Thyroid gland (tissue), 4 donors: ENCODE data around the gene TRIM14. TPM values are rescaled to one million over a fixed set of nuclear protein-coding genes. Genes with fewer than 3 reads are reported as not detected.

Experiments used
- DNase-seq, 2 donors: peaks; one replicate each; pipeline ENCODE4 v3.0.0-alpha.2; 2019
- H3K27ac ChIP-seq, 3 donors: fragments of 200-600 bp; sonication (generic); 1 replicate in 2 of 3; 2 replicates in 1 of 3; pipeline ENCODE4 v1.5.1; 2016 to 2019; ENCODE audit warnings: mild to moderate bottlenecking in 1 of 3, moderate library complexity in 1 of 3
- H3K27me3 ChIP-seq: fragments of 200-600 bp; sonication (generic); one replicate; pipeline ENCODE4 v1.5.1; 2019
- H3K36me3 ChIP-seq, 2 donors: fragments of 200-600 bp; sonication (generic); one replicate each; pipeline ENCODE4 v1.5.1; 2016 to 2019
- H3K4me1 ChIP-seq, 2 donors: fragments of 200-600 bp; sonication (generic); one replicate each; pipeline ENCODE4 v1.5.1; 2017 to 2019
- H3K4me3 ChIP-seq, 3 donors: fragments of 200-600 bp; sonication (generic); replicated peaks in 1 of 3; 1 replicate in 2 of 3; 2 replicates in 1 of 3; pipeline ENCODE4 v1.5.1; 2016; ENCODE audit warnings: mild to moderate bottlenecking in 1 of 3
- H3K9me3 ChIP-seq: fragments of 200-600 bp; sonication (generic); one replicate; pipeline ENCODE4 v1.5.1; 2017
- POLR2A ChIP-seq, 2 donors: fragments of 450-650 bp; IDR thresholded peaks; one replicate each; pipeline ENCODE4 v1.6.1; 2017; ENCODE audit warnings: antibody characterized with exemption in 2 of 2, mild to moderate bottlenecking in 2 of 2, moderate library complexity in 1 of 2
- WGBS, 2 donors: methylation state at CpG; one replicate each; pipeline ENCODE4 v1.1.5; 2017; 5-methylcytosine and 5-hydroxymethylcytosine counted together
- intact Hi-C: fragments of 100-400 bp; cut with DNase I; formaldehyde crosslinking; loops from one replicate; pipeline ENCODE4 v1.15.1; 2023
- total RNA-seq, 4 donors: library from RNA; depleted of rRNA; stranded (reverse); fragments of >200 nt; gene quantifications; one replicate each; pipeline ENCODE4 v1.2.3, GENCODE V29; 2016
- TF ChIP-seq, protein P1 (sequence below), 6 experiments: fragments of 200-600 bp in 3 of 6; fragments of 450-650 bp in 3 of 6; sonication (generic) in 3 of 6; IDR thresholded peaks; one replicate each; pipeline ENCODE4 v1.5.1; 2016 to 2019; ENCODE audit warnings: antibody characterized with exemption in 6 of 6, mild to moderate bottlenecking in 2 of 6, inconsistent platforms in 1 of 6, moderate library complexity in 1 of 6

The TRIM14 gene
- total RNA-seq, 4 donors from 2014 or later: 3.9 to 8.1 (median 5.2) TPM

DNA sequence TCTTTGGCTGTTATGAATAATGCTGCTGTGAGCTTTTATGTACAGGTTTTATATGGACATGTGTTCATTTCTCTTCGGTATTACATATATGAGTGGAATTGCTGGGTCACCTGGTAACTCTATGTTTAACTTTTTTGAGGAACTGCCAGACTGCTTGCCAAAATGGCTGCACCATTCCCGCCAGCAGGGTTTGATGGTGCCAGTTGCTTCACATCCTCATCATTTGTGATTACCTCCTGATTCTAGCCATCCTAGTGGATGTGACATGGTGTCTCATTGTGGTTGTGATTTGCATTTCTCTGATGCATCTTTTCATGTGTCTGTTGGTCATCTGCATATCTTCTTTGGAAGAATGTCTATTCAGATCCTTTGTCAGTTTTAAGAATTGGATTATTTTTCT, 51.8 kb downstream of the TRIM14 start:
- intact Hi-C loops: no loop called here
- Histone ChIP-seq H3K9me3 (no peaks in the 10 kb centered on the region), H3K27ac (no peak overlapping the region), H3K4me3 (no peak overlapping the region), H3K36me3 (peaks cover 10 to 16% of the 10 kb centered on the region in 2 donors), H3K27me3 (no peaks in the 10 kb centered on the region), H3K4me1 (no peaks in the 10 kb centered on the region)
- no peak for TF ChIP-seq POLR2A (IDR thresholded peaks at IDR 0.05)
- TF ChIP-seq, protein P1, sequence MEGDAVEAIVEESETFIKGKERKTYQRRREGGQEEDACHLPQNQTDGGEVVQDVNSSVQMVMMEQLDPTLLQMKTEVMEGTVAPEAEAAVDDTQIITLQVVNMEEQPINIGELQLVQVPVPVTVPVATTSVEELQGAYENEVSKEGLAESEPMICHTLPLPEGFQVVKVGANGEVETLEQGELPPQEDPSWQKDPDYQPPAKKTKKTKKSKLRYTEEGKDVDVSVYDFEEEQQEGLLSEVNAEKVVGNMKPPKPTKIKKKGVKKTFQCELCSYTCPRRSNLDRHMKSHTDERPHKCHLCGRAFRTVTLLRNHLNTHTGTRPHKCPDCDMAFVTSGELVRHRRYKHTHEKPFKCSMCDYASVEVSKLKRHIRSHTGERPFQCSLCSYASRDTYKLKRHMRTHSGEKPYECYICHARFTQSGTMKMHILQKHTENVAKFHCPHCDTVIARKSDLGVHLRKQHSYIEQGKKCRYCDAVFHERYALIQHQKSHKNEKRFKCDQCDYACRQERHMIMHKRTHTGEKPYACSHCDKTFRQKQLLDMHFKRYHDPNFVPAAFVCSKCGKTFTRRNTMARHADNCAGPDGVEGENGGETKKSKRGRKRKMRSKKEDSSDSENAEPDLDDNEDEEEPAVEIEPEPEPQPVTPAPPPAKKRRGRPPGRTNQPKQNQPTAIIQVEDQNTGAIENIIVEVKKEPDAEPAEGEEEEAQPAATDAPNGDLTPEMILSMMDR (IDR thresholded peaks at IDR 0.05): no peak
- WGBS, 2 donors: 96 to 98% methylated on average over 2 of the region's 2 CpGs
- no peak for DNase-seq

DNA sequence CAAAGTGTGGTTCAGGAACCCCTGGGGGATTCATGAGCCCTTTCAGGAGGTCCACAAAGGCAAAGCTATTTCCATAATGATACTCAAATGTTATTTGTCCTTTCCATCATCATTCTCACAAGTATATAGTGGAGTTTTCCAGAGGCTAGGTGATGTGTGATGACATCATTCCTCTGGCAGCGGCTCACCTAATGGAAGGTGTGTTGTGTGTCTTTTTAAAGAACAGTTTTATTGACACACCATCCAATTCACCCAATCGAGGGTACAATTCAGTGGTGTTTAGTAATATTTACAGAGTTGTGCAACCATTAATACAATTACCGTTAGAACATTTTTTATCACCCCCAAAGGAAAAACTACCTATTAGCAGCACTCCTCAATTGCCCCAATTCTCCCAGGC, 52.8 kb downstream of the TRIM14 start:
- TF ChIP-seq, protein P1 (IDR thresholded peaks at IDR 0.05): no peak
- no peak for TF ChIP-seq POLR2A (IDR thresholded peaks at IDR 0.05)
- WGBS, 2 donors: 90 to 98% methylated on average over 3 of the region's 3 CpGs
- Histone ChIP-seq H3K27me3 (no peaks in the 10 kb centered on the region), H3K4me3 (no peak overlapping the region), H3K4me1 (no peaks in the 10 kb centered on the region), H3K27ac (no peak overlapping the region), H3K9me3 (no peaks in the 10 kb centered on the region), H3K36me3 (peaks cover 15 to 16% of the 10 kb centered on the region in 2 donors)
- no peak for DNase-seq
- intact Hi-C loops: no loop called here

DNA sequence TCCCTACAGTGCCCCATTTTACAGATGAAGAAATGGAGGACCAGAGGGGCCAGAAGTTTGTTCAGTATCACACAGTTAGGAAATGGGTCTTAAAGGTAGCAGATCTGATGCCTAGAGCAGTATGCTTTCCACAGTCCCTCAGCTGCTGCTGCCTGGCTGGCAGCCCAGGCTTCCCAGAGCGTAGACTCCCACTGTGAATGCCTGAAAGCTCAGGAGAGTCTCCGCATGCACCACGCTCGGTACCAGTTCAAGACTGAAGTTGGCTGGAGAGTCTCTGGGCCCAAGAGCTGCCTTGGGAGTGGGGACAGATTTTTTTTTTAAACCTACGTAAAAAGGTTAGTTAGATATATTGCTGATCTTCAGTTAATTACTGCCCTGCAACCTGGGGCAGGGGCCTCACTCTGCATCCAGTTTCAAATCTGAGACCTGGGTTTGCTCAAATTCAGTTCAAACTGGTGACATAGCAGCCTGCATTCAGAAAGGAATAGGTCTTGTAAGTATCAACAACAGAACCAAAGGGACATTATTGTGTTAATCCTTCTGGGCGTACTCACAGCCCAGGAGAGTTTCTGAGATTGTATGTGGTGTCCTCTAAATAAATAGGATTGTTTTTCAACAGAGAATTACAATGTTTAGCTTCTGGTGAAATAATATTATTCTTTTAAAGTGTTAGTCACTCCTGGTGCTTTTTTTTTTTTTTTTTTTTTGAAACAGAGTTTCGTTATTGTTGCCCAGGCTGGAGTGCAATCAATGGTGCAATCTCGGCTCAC, 54.2 kb downstream of the TRIM14 start:
- no peaks in the 10 kb centered on the region for H3K4me1 ChIP-seq
- TF ChIP-seq POLR2A (IDR thresholded peaks at IDR 0.05): no peak
- TF ChIP-seq, protein P1 (IDR thresholded peaks at IDR 0.05): no peak
- DNase-seq: no peak
- H3K27me3 ChIP-seq: no peaks in the 10 kb centered on the region
- no peaks in the 10 kb centered on the region for H3K9me3 ChIP-seq
- 83 to 89% methylated on average over 8 of the region's 8 CpGs for WGBS, 2 donors
- intact Hi-C loops: no loop called here
- no peak overlapping the region for H3K4me3 ChIP-seq
- no peak overlapping the region for H3K27ac ChIP-seq
- H3K36me3 ChIP-seq: peaks cover 16 to 18% of the 10 kb centered on the region in 2 donors

DNA sequence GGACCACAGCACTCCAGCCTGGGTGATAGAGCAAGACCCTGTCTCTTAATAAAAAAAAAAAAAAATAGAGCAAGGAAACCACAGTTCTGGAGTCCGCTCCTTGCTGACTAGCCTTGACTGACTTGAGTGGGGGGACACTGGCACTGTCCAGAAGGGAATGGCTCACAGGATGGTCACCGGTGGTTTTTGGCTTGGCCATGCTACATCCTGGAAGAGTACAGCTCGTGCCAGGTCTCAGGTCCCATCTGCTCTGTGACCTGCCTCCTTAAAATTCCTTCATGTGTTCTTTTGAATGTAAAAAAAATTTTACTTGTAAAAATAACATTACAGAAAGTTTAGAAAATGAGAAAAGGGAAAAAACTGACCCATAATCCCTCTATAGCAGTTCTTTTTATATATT, 56.9 kb downstream of the TRIM14 start:
- intact Hi-C loops: no loop called here
- no peak overlapping the region for H3K4me3 ChIP-seq
- TF ChIP-seq, protein P1 (IDR thresholded peaks at IDR 0.05): no peak
- no peak for TF ChIP-seq POLR2A (IDR thresholded peaks at IDR 0.05)
- no peak overlapping the region for H3K27ac ChIP-seq
- no peaks in the 10 kb centered on the region for H3K9me3 ChIP-seq
- no peak for DNase-seq
- peaks cover 0 to 16% of the 10 kb centered on the region in 2 donors for H3K4me1 ChIP-seq
- WGBS, 2 donors: 87 to 94% methylated on average over 3 of the region's 3 CpGs
- peaks cover 16 to 18% of the 10 kb centered on the region in 2 donors for H3K36me3 ChIP-seq
- H3K27me3 ChIP-seq: no peaks in the 10 kb centered on the region

DNA sequence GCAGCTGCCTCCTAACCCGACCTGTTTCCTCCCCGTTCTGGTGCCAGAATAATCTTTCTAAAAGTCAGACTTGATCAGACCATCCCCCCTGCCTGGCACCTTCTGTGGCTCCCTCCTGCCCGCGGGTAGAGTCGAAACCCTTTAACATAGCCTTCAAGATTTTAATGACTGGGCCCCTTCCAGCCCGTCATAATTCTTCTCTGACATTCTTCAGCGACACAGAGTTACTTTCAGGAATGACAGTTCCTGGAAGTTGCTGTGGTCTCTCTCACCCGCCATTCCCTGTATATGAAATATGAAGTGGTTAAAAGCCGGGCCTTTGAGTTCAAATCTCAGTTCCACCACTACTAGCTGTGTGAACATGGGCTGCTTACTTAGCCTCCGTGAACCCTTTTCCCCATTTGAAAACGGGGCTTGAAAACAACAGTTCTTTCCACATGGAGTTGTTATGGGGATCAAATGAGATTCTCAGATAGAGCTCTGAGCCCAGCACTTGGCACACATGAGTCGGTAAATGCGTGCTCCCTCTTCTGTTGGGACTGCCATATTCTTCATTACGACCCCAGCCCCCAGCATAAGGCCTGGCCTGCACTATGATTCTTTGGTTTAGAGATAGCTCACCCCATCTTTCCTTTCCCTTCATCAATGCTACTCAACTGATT, 61.8 kb downstream of the TRIM14 start:
- Histone ChIP-seq H3K36me3 (peaks cover 0 to 9% of the 10 kb centered on the region in 2 donors), H3K4me3 (peak overlapping the region; percentile 32 to 65 (median 60)), H3K27me3 (no peaks in the 10 kb centered on the region), H3K27ac (peak overlapping the region; percentile 66 to 88 (median 79)), H3K4me1 (peaks cover 0 to 20% of the 10 kb centered on the region in 2 donors), H3K9me3 (no peaks in the 10 kb centered on the region)
- TF ChIP-seq POLR2A (IDR thresholded peaks at IDR 0.05): no peak
- TF ChIP-seq, protein P1 (IDR thresholded peaks at IDR 0.05): no peak
- no peak for DNase-seq
- 11 to 18% methylated on average over 14 of the region's 14 CpGs for WGBS, 2 donors
- intact Hi-C loops: no loop called here
